ENCODE results near the gene INO80D.
"Not testable (repeated sequence)": the region's sequence is repeated elsewhere in the genome, so short reads cannot be mapped to it uniquely, and the experiment has no call there.

The INO80D gene, protein sequence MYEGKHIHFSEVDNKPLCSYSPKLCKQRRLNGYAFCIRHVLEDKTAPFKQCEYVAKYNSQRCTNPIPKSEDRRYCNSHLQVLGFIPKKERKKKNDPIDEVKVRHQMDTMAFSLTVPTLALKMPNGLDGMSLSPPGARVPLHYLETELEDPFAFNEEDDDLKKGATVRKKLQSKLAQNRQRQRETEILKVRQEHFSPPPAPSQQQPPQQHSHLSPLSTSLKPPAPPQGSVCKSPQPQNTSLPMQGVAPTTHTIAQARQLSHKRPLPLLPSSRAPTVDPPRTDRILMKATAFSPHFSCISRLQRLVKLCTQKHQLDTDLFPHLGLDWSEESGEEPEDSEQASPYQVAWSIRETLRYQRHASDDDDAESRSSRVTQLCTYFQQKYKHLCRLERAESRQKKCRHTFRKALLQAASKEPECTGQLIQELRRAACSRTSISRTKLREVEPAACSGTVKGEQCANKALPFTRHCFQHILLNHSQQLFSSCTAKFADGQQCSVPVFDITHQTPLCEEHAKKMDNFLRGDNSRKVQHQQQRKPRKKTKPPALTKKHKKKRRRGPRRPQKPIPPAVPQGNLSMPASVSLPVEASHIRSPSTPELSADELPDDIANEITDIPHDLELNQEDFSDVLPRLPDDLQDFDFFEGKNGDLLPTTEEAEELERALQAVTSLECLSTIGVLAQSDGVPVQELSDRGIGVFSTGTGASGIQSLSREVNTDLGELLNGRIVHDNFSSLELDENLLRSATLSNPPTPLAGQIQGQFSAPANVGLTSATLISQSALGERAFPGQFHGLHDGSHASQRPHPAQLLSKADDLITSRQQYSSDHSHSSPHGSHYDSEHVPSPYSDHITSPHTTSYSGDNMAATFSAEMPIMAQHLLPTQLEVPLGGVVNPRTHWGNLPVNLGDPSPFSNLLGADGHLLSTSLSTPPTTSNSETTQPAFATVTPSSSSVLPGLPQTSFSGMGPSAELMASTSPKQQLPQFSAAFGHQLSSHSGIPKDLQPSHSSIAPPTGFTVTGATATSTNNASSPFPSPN

DNA sequence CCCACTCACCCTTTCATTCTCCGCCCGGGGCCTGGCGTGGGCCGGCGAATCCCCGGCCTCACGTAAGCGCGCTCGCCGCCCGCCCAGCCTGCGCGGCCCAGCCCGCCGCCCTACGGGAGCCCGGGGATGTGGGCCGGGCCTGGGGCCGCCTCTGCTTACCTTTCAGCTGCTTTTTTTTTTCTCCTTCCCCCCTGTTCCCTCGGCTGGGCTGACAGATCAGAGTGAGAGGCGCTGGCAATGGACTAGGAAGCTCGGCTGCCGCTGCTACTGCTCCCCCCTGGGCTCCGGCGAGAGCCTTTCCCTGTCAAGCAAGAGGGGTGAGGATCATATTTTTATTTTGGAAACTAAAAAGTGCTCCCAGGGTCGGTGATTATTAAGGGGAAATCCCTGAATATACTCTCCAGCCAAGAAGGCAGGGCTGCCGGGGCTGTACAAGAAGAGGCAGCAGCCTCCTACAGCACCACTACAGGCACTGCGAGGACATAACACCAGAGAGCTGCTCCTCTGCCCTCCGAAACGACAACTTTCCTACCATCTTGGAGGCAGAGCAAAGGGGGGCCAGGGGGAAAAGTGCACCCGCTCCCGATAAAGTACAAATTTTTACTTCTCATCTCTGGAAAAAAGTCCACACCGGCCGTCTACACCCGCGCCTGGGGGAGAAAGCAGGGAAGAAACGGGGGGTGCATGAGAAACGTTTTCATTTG is at the start of gene INO80D:
TSS of gene INO80D (minus strand) at position 433 of the 704 bp plus-strand sequence. CDS start 23,158 bp downstream, outside the sequence.
- peak; percentile 81 for DNase-seq (ENCODE audit: low spot score)

DNA sequence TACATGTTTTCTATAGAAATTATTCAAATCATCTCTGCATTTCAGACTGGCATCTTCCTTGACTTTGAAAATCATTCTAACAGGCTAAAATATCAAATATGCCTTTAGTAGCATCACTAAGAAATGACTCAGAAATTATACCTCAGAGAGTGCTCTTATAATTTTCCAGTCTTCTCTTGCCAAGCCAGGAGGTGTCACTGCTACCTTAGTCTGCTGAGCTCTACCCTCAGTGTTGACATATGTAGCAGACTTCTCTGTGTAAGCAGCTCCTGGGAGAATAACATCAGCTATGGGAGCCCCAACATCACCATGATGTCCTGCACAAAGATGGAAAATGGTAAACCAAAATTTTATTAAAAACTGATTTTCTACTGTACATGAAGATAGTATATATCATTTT is 41.7 kb upstream of the INO80D start:
- DNase-seq (ENCODE audit: low spot score) = no peak

DNA sequence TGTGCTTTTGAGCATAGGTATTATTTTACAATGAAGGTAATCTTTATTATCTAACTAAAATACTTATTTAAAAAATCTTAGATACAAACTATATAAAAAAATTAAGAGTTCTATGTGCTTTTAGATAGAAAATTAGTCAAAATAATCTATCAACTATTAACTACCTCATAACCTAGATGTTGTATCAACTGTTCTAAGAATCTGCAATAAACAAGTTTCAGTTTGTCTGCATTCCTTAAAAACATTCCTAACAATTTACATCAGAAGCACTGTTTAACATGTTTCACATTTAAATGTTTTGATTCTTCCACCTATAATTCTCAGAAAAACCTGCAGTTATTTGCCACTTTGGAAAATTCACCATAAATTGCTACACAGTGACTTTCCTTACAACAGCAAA is 39.9 kb upstream of the INO80D start:
- DNase-seq (ENCODE audit: low spot score) = no peak

DNA sequence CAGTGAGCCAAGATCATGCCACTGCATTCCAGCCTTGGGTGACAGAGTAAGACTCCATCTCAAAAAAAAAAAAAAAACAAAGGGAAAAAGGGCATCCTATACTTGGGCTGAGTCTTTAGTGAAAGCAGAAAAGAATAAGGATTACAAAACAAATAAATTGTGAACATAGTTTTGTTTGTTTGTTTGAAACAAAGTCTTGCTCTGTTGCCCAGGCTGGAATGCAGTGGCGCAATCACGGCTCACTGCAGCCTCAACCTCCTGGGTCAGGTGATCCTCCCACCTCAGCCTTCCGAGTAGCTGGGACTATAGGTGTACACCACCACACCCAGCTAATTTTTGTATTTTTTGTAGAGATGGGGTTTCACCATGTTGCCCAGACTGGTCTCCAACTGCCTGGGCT is 36.6 kb upstream of the INO80D start:
- not testable (repeated sequence) for DNase-seq (ENCODE audit: low spot score)

DNA sequence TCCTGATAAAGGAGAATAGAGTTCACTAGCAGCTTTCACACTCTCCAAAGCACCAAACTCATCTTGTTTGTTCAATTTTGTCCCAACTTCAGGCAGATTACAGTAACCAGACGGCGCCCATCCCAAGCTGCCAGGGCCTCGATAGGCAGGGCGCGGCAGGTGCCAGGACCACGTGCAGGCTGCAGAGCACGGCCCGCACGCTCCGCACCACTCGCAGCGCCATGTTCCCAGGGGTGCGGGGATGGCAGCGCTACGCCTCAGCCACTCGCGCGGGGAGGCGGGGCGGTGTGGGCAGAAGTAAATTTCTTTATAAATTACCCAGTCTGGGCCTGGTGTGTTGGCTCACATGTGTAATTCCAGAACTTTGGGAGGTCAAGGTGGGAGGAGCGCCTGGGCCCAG is 30.3 kb upstream of the INO80D start:
- DNase-seq (ENCODE audit: low spot score) = no peak

DNA sequence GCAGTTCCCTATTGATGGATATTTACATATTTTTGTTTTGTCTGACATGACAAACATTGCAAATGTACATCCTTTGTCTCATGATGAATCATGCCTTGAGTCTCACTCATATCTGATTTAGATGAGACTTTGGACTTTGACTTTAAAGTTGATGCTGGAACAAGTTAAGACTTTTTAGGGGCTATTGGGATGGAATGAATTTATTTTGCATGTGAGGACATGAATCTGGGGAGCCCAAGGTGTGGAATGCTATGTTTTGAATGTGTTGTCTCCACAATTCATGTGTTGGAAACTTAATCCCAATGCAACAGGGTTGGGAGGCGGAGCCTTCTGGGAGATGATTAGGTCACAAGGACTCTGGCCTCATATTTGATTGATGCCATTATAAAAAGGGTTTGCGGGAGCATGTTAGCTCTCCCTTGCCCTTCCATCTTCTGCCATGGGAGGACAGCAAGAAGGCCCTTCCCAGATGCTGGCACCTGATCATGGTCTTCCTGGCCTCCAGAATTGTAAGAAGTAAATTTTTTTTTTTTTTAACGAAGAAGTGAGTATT is 29.1 kb upstream of the INO80D start:
- no peak for DNase-seq (ENCODE audit: low spot score)

DNA sequence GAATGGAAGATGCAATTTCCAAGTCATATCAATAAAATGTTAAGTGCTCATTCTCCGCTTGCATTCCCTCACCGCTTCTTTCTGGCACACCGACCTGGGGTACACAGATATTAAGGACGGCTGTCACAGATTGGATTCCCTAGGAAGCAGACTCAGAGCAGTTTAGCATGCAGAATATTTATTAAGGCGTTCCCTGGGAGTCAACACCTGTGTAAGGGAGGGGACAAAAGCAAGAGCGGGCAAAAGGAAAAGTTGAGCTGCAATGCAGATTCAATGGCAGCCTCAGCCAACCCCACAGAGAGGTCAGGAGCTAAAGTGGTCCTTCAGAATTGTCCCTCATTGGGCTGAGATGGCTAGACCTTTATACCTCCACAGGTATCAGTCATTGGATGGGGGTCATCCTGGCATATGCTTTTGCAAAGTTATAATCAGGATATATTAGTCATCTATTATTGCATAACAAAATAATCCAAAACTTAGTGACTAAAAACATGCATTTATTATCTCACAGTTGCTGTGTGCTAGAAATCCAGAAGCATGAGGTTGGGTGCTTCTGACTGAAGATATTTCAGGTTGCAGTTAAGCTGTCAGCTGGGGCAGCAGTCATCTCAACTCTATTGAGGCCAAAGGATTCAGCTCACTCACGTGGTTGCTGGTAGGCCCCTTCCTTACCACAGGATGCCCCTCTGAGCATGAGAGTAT is 27.0 kb upstream of the INO80D start:
- DNase-seq (ENCODE audit: low spot score) = no peak

DNA sequence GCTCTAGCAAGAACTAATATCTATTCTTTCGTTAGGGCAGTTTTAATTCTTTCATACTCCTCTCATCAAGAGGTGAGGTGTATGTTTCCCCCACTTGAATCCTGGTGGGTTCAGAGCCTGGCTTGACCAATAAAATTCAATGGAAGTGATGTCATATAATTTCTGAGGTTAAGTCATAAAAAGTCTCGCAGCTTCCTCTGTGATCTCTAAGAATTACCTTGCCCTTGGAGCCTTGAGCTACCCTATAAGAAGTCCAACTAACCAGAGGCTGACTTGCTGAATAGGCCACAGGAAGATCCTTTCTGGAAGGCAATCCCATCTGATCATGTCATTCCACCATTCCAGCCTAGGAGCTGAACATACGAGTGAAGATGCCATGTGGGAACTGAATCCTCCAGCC is 26.1 kb upstream of the INO80D start:
- no peak for DNase-seq (ENCODE audit: low spot score)

DNA sequence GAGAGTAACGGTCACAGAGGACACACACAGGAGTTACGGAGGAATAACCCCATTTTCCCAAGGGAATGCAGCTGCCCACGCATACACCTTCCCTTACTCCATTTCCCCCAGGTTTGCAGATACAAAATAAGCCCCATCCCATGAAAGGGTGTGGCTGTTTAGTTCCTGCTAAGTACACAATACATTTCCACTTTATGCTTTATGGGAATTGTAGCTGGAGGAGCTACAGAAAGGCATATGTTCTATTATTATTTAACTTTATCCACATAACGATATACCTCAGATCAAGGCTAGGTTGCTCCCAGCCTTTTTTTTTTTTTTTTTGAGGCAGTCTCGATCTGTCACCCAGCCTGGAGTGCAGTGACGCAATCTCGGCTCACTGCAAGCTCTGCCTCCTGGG is 22.7 kb upstream of the INO80D start:
- no peak for DNase-seq (ENCODE audit: low spot score)

DNA sequence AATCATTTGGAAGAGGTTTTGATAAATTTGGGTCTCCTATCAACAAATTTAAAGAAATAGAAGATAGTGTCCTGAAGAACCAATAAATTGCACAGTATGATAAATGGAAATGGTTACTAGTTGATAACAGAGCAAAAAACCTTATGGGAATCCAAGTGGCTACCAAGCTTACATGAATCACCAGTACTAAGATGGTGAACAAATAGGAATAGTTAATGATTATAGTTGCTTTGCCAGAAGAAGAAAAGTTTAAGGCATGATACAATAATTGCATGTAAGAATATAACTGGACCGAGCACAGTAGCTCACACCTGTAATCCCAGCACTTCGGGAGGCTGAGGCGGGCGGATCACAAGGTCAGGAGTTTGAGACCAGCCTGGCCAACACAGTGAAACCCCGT is 19.6 kb upstream of the INO80D start:
- no peak for DNase-seq (ENCODE audit: low spot score)

DNA sequence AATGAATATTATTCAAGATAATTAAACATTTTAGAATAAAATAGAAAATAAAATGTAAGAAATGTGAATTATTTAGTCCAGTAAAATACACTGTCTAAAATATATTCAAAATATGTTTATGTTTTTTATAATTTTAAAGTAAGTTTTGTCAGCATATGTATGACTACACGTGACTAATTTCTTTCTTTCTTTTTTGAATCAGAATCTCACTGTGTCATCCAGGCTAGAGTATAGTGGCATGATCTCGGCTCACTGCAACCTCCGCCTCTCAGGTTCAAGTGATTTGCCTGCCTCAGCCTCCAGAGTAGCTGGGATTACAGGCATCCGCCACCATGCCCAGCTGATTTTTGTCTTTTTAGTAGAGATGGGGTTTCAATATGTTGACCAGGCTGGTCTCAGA is 19.1 kb upstream of the INO80D start:
- no peak for DNase-seq (ENCODE audit: low spot score)

DNA sequence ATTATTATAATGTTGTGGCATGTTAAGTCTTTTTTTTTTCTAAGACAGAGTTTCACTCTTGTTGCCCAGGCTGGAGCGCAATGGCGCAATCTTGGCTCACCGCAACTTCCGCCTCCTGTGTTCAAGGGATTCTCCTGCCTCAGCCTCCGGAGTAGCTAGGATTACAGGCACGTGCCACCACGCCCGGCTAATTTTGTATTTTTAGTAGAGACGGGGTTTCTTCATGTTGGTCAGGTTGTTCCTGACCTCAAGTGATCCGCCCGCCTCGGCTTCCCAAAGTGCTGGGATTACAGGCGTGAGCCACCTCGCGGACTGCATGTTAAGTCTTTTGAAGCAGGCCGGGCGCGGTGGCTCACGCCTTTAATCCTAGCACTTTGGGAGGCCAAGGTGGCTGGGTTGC is 12.9 kb upstream of the INO80D start:
- not testable (repeated sequence) for DNase-seq (ENCODE audit: low spot score)

DNA sequence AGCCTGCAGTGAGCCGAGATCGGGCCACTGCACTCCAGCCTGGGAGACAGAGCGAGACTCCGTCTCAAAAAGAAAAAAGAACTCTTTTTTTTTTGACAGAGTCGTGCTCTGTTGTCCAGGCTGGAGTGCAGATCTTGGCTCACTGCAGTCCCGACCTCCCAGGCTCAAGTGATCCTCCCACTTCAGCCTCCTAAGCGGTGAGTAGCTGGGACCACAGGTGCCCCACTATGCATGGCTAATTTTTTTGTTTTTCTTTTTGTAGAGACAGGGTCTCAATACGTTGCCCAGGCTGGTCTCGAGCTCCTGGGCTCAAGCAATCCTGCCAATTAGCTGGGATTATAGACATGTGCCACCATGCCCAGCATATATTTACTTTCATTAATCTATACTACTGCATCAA is 12.5 kb upstream of the INO80D start:
- no peak for DNase-seq (ENCODE audit: low spot score)

DNA sequence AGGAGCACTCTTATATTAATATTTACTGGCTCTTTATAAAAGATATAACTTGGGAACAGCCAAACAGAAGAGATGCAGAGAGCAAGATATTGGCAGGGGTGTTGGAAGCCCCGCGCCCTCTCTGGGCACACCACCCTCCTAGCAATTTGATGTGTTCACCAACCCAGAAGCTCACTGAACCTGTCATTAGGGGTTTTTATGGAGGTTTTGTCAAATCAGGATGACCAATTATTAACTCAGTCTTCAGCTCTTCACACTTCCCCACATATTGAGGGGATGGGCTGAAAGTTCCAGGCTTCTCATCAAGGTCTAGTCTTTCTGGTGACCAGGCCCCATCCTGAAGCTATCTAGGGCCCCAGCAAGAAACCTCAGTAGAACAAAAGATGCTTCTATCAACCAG is 10.9 kb upstream of the INO80D start:
- DNase-seq (ENCODE audit: low spot score) = no peak

DNA sequence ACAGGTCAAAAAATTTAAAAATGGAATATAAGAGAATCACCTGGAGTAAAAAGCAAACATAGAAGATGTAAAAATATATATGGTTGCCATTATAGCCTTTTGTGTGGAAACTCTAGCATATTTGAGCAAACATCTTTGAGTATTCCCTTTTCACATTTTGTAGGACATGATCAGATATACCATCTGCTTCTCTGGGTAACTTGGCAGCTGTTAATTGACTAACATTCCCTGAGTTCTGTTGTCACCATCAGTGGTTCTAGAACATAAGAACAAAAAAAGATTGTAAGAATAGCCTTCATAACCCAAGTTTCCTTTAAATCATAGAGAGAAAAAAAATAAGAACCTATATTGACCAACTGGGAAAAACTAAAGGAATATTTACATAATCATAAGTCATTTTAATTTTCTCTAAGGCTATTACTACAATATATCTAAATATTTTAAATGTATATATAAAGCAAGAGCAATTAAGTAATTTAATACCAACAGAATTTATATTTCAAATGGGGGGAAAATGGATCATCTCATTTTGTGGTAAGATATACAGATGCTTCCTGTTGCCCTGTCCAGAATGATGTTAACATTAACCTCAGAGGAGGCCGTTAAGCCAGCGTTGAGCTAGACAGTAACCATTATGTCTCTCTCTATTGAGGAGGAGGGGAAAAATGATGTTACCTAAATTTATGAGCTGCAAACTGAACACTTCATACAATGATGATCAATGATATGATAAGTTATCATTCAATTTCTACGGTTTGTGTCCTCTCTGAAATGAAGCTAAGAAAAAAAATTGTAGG is 9.8 kb upstream of the INO80D start:
- DNase-seq (ENCODE audit: low spot score) = no peak

DNA sequence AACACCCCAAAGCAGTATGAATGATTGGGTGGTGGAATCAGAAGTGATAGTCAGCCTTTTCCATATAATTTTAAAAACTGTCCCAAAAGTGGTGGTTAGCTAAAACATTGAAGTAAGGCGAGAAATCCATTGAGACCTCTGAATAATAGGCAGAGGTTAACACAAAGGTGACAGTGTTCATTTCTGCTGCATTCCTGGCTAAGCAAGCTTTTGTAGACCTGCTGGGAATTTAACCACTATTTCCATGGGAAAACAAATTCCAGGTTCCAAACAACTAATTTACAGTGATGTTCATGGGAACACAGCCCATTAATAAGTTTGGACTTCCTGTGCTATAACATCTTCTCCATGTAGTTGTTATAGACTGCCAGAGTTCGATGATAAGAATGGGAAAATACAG is 6.3 kb upstream of the INO80D start:
- no peak for DNase-seq (ENCODE audit: low spot score)

DNA sequence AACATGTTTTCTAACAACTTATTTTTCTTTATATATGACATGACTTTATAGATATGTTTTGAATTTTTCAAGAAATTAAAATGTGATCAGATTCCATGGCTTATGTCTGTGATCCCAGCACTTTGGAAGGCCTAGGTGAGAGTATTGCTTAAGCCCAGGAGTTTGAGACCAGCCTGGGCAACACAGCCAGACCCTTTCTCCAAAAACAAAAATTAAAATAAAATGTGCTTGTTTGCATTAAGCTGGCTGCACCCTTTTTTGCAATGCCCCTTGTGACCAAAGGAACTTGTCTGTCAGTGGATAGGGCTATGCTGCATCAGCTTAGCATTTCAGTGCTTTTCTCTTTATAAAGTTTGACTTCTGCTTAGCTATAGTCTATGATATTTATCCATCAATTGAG is 2.3 kb upstream of the INO80D start:
- DNase-seq (ENCODE audit: low spot score) = no peak

DNA sequence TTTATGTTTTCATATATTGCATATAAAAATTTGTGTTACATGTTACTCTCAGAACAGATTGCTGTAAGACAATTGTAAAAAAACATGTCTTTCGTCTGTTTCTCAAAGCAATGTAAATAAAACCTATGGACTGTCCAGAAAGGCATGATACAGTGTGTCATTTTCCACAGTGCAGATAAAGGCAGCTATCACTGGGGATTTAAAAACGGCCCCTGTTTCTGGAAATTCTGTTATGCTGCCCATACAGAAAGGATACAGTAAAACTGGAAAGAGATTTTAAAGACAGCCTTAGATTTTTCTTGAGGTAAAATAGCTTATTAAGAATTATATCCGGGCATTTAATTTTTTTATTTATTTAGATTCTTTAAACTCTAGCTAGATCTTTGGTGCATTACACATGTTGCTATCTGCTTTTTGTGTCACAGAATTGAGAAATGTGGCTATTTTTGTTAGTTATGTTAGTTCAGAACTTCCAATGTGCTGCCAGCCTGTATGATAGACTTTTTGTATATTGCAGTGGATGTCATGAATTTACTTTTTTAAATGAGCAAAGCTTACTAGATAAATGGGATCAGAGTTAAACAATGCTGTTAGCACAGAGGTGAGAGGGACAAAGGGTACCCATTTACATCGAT is 859 bp upstream of the INO80D start:
- no peak for DNase-seq (ENCODE audit: low spot score)

DNA sequence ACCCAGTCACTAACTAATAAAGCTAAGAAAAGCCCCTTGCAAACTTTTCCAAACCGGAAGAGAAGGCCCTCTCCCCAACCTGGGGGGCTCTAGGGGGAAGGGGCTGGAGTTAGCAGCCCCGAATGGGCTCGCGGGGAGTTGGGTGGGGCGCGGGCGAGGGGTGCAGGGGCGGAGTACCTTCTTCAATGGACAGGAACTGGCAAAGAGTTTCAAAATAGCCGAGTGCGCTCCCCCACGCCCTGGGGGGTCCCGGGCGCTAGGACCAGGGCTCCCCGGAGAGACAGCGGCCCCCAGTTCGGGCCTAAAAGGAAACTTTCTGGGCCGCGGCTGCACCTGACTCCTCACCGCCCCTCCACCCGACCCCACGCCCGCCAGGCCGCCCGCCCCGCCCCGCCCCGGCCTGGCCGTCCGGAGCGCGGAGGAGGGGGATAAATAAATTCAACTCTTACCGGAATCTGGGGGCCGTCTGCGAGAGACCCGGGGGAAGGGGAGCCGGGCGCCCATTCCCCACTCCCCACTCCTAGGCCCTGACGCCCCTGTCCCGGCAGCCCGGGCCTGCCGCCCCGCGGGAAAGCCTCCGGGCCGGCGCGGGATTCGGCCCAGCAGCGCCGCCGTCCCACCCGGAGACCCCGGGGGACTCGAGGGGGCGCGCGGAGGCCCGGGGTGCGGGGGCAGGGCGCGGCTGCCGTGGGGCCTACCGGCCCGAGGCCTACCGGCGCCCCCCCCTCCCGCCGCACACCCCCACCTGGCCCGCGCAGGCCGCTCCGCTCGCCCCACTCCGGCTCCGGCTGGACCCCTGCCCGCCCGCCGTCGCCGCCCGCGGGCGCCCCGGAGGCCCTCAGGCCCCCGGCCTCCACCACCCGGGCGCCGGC is 868 bp downstream of the INO80D start:
- peak; percentile 11 for DNase-seq (ENCODE audit: low spot score)
